Measurements from ENCODE around the gene CACNA1S.
A peak's percentile ranks its signal among the peaks of the same experiment; 100 is the strongest.

Gene CACNA1S

GRCh38 chr1:201098992-201099677 is 13.1 kb downstream of the CACNA1S start:
- H3K4ac ChIP-seq (ENCODE audit: low read depth, low read length): no peak overlapping the region
- H2BK120ac ChIP-seq (ENCODE audit: insufficient read depth, low read length, poor library complexity): no peak overlapping the region
- no peak overlapping the region for H3K4me3 ChIP-seq (ENCODE audit: low read depth, low read length)
- WGBS (ENCODE audit: extremely low coverage, insufficient coverage, insufficient read length): no CpG with 5 or more reads among the region's 5 CpGs
- H3K4me1 ChIP-seq (ENCODE audit: control insufficient read depth in 1 of 2, insufficient read depth in 2 of 2, low read length in 2 of 2): no peaks in the 10 kb centered on the region
- DNase-seq: no peak
- peaks cover 2% of the 10 kb centered on the region for H3K9me3 ChIP-seq (ENCODE audit: insufficient read depth, low read depth, low read length)
- no peak overlapping the region for H4K8ac ChIP-seq (ENCODE audit: low read depth, low read length)
- H4K12ac ChIP-seq (ENCODE audit: low read depth, low read length): no peak overlapping the region
- no peaks in the 10 kb centered on the region for H3K36me3 ChIP-seq (ENCODE audit: control insufficient read depth in 1 of 2, insufficient read depth in 2 of 2, low read length in 2 of 2)
- H3K18ac ChIP-seq (ENCODE audit: low read length): no peak overlapping the region
- no peaks in the 10 kb centered on the region for H3K27me3 ChIP-seq (ENCODE audit: insufficient read depth, low read length)
- H3K14ac ChIP-seq (ENCODE audit: low read length): no peak overlapping the region
- no peak overlapping the region for H3K9ac ChIP-seq (ENCODE audit: low read length)
- no peak overlapping the region for H3K4me2 ChIP-seq (ENCODE audit: low read length)
- no peaks in the 10 kb centered on the region for H3K79me2 ChIP-seq (ENCODE audit: control insufficient read depth, insufficient read depth, low read length, poor library complexity)
- H3K79me1 ChIP-seq (ENCODE audit: low read length): no peaks in the 10 kb centered on the region
- no peak overlapping the region for H4K91ac ChIP-seq (ENCODE audit: low read depth, low read length)
- H2BK12ac ChIP-seq (ENCODE audit: low read length): no peak overlapping the region
- H3K23ac ChIP-seq (ENCODE audit: low read length): no peak overlapping the region
- H2AK5ac ChIP-seq (ENCODE audit: low read length): no peak overlapping the region
- H2BK5ac ChIP-seq (ENCODE audit: low read depth, low read length, poor library complexity): no peak overlapping the region
- no peak overlapping the region for H3K27ac ChIP-seq (ENCODE audit: low read depth, low read length)
- H2AFZ ChIP-seq (ENCODE audit: insufficient read depth, low read length, poor library complexity): no peak overlapping the region

DNA sequence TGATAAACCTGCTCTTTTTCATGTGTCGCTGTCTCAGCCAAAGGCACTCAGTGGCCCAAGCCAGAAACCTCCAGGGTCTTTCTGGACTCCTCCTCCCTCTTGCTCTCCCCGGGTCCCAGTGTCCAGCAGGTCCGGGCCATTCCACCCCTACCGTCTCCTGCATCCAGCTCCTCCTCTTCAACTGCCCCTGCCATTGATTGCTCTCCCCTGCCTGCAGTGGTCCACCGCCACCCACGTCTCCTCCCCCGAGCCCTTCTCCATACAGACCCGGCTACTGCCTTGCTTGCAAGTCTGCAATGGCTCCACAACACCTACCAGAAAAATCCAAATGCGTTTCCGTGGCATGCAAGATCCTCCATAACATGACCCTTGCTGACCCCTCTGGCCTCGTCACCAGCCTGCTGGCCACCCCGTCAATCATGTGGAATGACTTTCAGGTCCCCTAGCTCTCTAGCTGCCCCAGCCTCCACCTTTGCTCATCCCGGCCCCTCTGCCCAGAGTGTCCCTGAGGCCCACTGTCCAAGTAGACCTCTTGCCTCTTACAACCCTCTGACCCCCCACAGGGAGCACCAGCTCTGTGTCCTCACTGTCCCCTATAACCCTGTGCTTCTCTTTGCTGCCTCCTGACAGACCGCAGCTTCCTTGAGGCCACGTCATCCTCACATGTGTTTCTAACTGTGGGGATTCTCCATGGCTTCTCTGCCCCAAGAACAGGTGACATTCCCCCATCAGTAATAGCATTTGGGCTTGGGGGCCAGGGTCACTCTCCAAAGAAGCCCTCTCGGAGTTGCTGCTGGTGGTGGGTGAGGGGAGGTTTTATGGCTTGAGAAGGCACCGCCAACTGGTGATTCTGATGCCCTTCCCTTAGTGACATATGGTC is 15.0 kb downstream of the CACNA1S start:
- H2BK12ac ChIP-seq (ENCODE audit: low read length): no peak overlapping the region
- WGBS (ENCODE audit: extremely low coverage, insufficient coverage, insufficient read length): no CpG with 5 or more reads among the region's 17 CpGs
- no peaks in the 10 kb centered on the region for H3K4me1 ChIP-seq (ENCODE audit: control insufficient read depth in 1 of 2, insufficient read depth in 2 of 2, low read length in 2 of 2)
- no peak overlapping the region for H3K14ac ChIP-seq (ENCODE audit: low read length)
- no peak overlapping the region for H3K4ac ChIP-seq (ENCODE audit: low read depth, low read length)
- H3K79me2 ChIP-seq (ENCODE audit: control insufficient read depth, insufficient read depth, low read length, poor library complexity): no peaks in the 10 kb centered on the region
- H3K4me3 ChIP-seq (ENCODE audit: low read depth, low read length): no peak overlapping the region
- H3K79me1 ChIP-seq (ENCODE audit: low read length): no peaks in the 10 kb centered on the region
- no peak overlapping the region for H3K4me2 ChIP-seq (ENCODE audit: low read length)
- no peak overlapping the region for H2AK5ac ChIP-seq (ENCODE audit: low read length)
- H2BK120ac ChIP-seq (ENCODE audit: insufficient read depth, low read length, poor library complexity): no peak overlapping the region
- H3K18ac ChIP-seq (ENCODE audit: low read length): no peak overlapping the region
- no peak overlapping the region for H2AFZ ChIP-seq (ENCODE audit: insufficient read depth, low read length, poor library complexity)
- no peaks in the 10 kb centered on the region for H3K36me3 ChIP-seq (ENCODE audit: control insufficient read depth in 1 of 2, insufficient read depth in 2 of 2, low read length in 2 of 2)
- H4K12ac ChIP-seq (ENCODE audit: low read depth, low read length): no peak overlapping the region
- no peak for DNase-seq
- no peak overlapping the region for H3K27ac ChIP-seq (ENCODE audit: low read depth, low read length)
- H4K8ac ChIP-seq (ENCODE audit: low read depth, low read length): no peak overlapping the region
- H4K91ac ChIP-seq (ENCODE audit: low read depth, low read length): no peak overlapping the region
- H2BK5ac ChIP-seq (ENCODE audit: low read depth, low read length, poor library complexity): no peak overlapping the region
- H3K27me3 ChIP-seq (ENCODE audit: insufficient read depth, low read length): no peaks in the 10 kb centered on the region
- H3K9me3 ChIP-seq (ENCODE audit: insufficient read depth, low read depth, low read length): peaks cover 2% of the 10 kb centered on the region
- no peak overlapping the region for H3K9ac ChIP-seq (ENCODE audit: low read length)
- no peak overlapping the region for H3K23ac ChIP-seq (ENCODE audit: low read length)

DNA sequence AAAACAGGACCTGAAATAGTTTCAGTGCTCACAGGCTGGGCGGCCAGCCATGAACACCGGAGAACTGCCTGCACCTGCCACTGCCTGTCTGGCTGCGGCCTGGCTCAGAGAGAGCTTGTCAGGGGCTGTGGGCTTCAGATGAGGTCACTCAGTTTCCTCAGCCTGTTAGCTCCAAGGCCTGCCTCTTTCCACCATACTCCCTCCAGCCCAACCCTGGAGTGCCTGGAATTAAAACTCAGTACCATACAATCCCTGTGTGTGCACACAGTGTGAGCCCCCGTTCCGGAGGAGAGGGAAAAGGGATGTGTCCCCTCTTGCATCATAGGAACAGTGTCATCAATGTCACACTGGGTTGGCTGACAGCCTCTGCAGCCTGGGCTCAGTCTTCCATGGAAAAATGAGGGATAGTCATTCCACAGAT is 16.2 kb downstream of the CACNA1S start:
- H3K79me1 ChIP-seq (ENCODE audit: low read length): no peaks in the 10 kb centered on the region
- H2AK5ac ChIP-seq (ENCODE audit: low read length): no peak overlapping the region
- H2BK12ac ChIP-seq (ENCODE audit: low read length): no peak overlapping the region
- H3K4me3 ChIP-seq (ENCODE audit: low read depth, low read length): no peak overlapping the region
- peak overlapping the region; percentile 2 for H3K23ac ChIP-seq (ENCODE audit: low read length)
- no peak overlapping the region for H3K9ac ChIP-seq (ENCODE audit: low read length)
- no peak overlapping the region for H4K12ac ChIP-seq (ENCODE audit: low read depth, low read length)
- no peak overlapping the region for H3K4me2 ChIP-seq (ENCODE audit: low read length)
- no peak overlapping the region for H3K27ac ChIP-seq (ENCODE audit: low read depth, low read length)
- no peak overlapping the region for H3K4ac ChIP-seq (ENCODE audit: low read depth, low read length)
- DNase-seq: no peak
- H3K14ac ChIP-seq (ENCODE audit: low read length): no peak overlapping the region
- no peak overlapping the region for H2BK5ac ChIP-seq (ENCODE audit: low read depth, low read length, poor library complexity)
- peaks cover 2% of the 10 kb centered on the region for H3K9me3 ChIP-seq (ENCODE audit: insufficient read depth, low read depth, low read length)
- no peak overlapping the region for H3K18ac ChIP-seq (ENCODE audit: low read length)
- no peak overlapping the region for H4K8ac ChIP-seq (ENCODE audit: low read depth, low read length)
- no peaks in the 10 kb centered on the region for H3K27me3 ChIP-seq (ENCODE audit: insufficient read depth, low read length)
- no peak overlapping the region for H4K91ac ChIP-seq (ENCODE audit: low read depth, low read length)
- no peaks in the 10 kb centered on the region for H3K4me1 ChIP-seq (ENCODE audit: control insufficient read depth in 1 of 2, insufficient read depth in 2 of 2, low read length in 2 of 2)
- no peaks in the 10 kb centered on the region for H3K36me3 ChIP-seq (ENCODE audit: control insufficient read depth in 1 of 2, insufficient read depth in 2 of 2, low read length in 2 of 2)
- no peak overlapping the region for H2BK120ac ChIP-seq (ENCODE audit: insufficient read depth, low read length, poor library complexity)
- H2AFZ ChIP-seq (ENCODE audit: insufficient read depth, low read length, poor library complexity): no peak overlapping the region
- WGBS (ENCODE audit: extremely low coverage, insufficient coverage, insufficient read length): no CpG with 5 or more reads among the region's 5 CpGs
- no peaks in the 10 kb centered on the region for H3K79me2 ChIP-seq (ENCODE audit: control insufficient read depth, insufficient read depth, low read length, poor library complexity)

- Histone ChIP-seq H2BK5ac (ENCODE audit: low read depth, low read length, poor library complexity) (no peak overlapping the region), H3K9me3 (ENCODE audit: insufficient read depth, low read depth, low read length) (peaks cover 2% of the 10 kb centered on the region), H3K79me2 (ENCODE audit: control insufficient read depth, insufficient read depth, low read length, poor library complexity) (no peaks in the 10 kb centered on the region), H3K9ac (ENCODE audit: low read length) (no peak overlapping the region), H3K36me3 (ENCODE audit: control insufficient read depth in 1 of 2, insufficient read depth in 2 of 2, low read length in 2 of 2) (no peaks in the 10 kb centered on the region), H4K91ac (ENCODE audit: low read depth, low read length) (no peak overlapping the region), H3K79me1 (ENCODE audit: low read length) (no peaks in the 10 kb centered on the region), H2AK5ac (ENCODE audit: low read length) (no peak overlapping the region), H3K4ac (ENCODE audit: low read depth, low read length) (no peak overlapping the region), H3K14ac (ENCODE audit: low read length) (no peak overlapping the region), H3K27ac (ENCODE audit: low read depth, low read length) (no peak overlapping the region), H2AFZ (ENCODE audit: insufficient read depth, low read length, poor library complexity) (no peak overlapping the region), H2BK120ac (ENCODE audit: insufficient read depth, low read length, poor library complexity) (no peak overlapping the region), H4K8ac (ENCODE audit: low read depth, low read length) (no peak overlapping the region), H3K4me3 (ENCODE audit: low read depth, low read length) (no peak overlapping the region), H3K4me1 (ENCODE audit: control insufficient read depth in 1 of 2, insufficient read depth in 2 of 2, low read length in 2 of 2) (no peaks in the 10 kb centered on the region), H3K27me3 (ENCODE audit: insufficient read depth, low read length) (no peaks in the 10 kb centered on the region), H3K4me2 (ENCODE audit: low read length) (no peak overlapping the region), H2BK12ac (ENCODE audit: low read length) (no peak overlapping the region), H4K12ac (ENCODE audit: low read depth, low read length) (no peak overlapping the region), H3K23ac (ENCODE audit: low read length) (no peak overlapping the region), H3K18ac (ENCODE audit: low read length) (no peak overlapping the region)
- no peak for DNase-seq
- WGBS (ENCODE audit: extremely low coverage, insufficient coverage, insufficient read length): no CpG with 5 or more reads among the region's 2 CpGs
Measured at GRCh38 chr1:201095581-201095980, 16.6 kb downstream of the CACNA1S start.

Measured in trophoblast cell (in vitro differentiated cells and primary cell).